ENCODE measurements around the gene CDKN2D.

CDKN2D gene

DNA sequence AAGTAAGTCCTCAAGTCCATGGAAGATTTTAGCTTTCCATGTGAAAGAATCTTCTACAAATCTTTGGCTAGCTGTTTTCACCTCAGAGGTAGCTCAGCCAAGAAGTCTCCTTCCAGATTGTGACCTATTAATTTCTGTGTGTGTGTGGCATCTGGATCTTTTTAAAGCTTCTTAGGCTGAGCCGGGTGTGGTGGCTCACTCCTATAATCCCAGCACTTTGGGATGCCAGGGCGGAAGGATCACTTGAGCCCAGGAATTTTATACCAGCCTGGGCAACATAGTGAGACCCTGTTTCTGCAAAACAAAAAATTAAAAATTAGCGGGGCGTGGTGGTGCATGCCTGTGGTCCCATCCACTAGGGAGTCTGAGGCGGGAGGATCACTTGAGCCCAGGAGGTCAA, 43.1 kb upstream of the CDKN2D start:
- no CpG with 5 or more reads among the region's 5 CpGs for WGBS (ENCODE audit: extremely low coverage, insufficient coverage, insufficient read length)
- H3K4me3 ChIP-seq (ENCODE audit: low read depth, low read length): no peak overlapping the region

DNA sequence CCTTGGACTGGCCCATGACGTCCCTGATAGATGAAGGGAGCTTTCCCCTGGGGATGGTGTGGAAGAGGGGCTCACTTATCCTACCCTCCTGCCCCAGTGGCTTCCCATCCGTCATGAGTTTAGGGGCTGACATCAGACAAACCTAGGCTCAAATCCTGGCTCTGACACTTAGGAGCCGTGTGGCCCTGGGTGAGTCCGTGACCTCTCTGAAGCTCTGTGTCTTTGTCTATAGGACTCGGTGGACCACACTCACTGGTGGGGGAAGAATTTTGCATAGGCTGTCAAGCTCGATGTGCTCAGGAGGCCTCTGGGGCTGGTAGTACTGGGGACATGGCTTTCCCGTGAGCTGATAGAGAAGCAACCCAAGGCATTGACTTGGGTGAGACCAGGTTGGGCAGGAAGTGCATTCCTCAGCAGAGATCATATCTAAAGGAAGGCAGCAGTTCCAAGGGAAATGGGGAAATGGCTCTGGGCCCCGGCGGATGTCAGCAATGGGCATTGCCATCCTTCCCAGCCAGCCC, 35.7 kb upstream of the CDKN2D start:
- H2BK120ac ChIP-seq (ENCODE audit: insufficient read depth, low read length, poor library complexity): peak overlapping the region; percentile 68
- peak overlapping the region; percentile 54 for H3K18ac ChIP-seq (ENCODE audit: low read length)
- peaks cover 20% of the 10 kb centered on the region for H3K79me1 ChIP-seq (ENCODE audit: low read length)
- H3K27ac ChIP-seq (ENCODE audit: low read depth, low read length): peak overlapping the region; percentile 41
- no peak overlapping the region for H3K23ac ChIP-seq (ENCODE audit: low read length)
- H4K91ac ChIP-seq (ENCODE audit: low read depth, low read length): peak overlapping the region; percentile 20
- peak overlapping the region; percentile 18 for H2BK5ac ChIP-seq (ENCODE audit: low read depth, low read length, poor library complexity)
- H3K14ac ChIP-seq (ENCODE audit: low read length): peak overlapping the region; percentile 6
- H3K4me3 ChIP-seq (ENCODE audit: low read depth, low read length): no peak overlapping the region
- H2AFZ ChIP-seq (ENCODE audit: insufficient read depth, low read length, poor library complexity): peak overlapping the region; percentile 21
- H2BK12ac ChIP-seq (ENCODE audit: low read length): peak overlapping the region; percentile 6
- H3K36me3 ChIP-seq (ENCODE audit: control insufficient read depth in 1 of 2, insufficient read depth in 2 of 2, low read length in 2 of 2): peaks cover 2 to 5% of the 10 kb centered on the region in 2 experiments
- peak overlapping the region; percentile 24 for H3K4ac ChIP-seq (ENCODE audit: low read depth, low read length)
- no CpG with 5 or more reads among the region's 9 CpGs for WGBS (ENCODE audit: extremely low coverage, insufficient coverage, insufficient read length)
- H3K4me2 ChIP-seq (ENCODE audit: low read length): no peak overlapping the region
- no peaks in the 10 kb centered on the region for H3K9me3 ChIP-seq (ENCODE audit: insufficient read depth, low read depth, low read length)
- no peaks in the 10 kb centered on the region for H3K27me3 ChIP-seq (ENCODE audit: insufficient read depth, low read length)
- H4K8ac ChIP-seq (ENCODE audit: low read depth, low read length): no peak overlapping the region
- H3K4me1 ChIP-seq (ENCODE audit: control insufficient read depth in 1 of 2, insufficient read depth in 2 of 2, low read length in 2 of 2): peaks cover 20 to 25% of the 10 kb centered on the region in 2 experiments
- no peak overlapping the region for H3K9ac ChIP-seq (ENCODE audit: low read length)
- H4K12ac ChIP-seq (ENCODE audit: low read depth, low read length): no peak overlapping the region
- peak in 1 of 2 donors; percentile 70 for DNase-seq
- H2AK5ac ChIP-seq (ENCODE audit: low read length): no peak overlapping the region
- peaks cover 9% of the 10 kb centered on the region for H3K79me2 ChIP-seq (ENCODE audit: control insufficient read depth, insufficient read depth, low read length, poor library complexity)

More for the DNA sequence above, 43.1 kb upstream of the CDKN2D start:
- peaks cover 4 to 6% of the 10 kb centered on the region in 2 experiments for H3K36me3 ChIP-seq (ENCODE audit: control insufficient read depth in 1 of 2, insufficient read depth in 2 of 2, low read length in 2 of 2)
- H4K91ac ChIP-seq (ENCODE audit: low read depth, low read length): no peak overlapping the region
- DNase-seq: no peak
- no peaks in the 10 kb centered on the region for H3K27me3 ChIP-seq (ENCODE audit: insufficient read depth, low read length)
- H3K9me3 ChIP-seq (ENCODE audit: insufficient read depth, low read depth, low read length): no peaks in the 10 kb centered on the region
- no peak overlapping the region for H2AFZ ChIP-seq (ENCODE audit: insufficient read depth, low read length, poor library complexity)
- no peak overlapping the region for H3K27ac ChIP-seq (ENCODE audit: low read depth, low read length)
- no peak overlapping the region for H4K8ac ChIP-seq (ENCODE audit: low read depth, low read length)
- peaks cover 0 to 1% of the 10 kb centered on the region in 2 experiments for H3K4me1 ChIP-seq (ENCODE audit: control insufficient read depth in 1 of 2, insufficient read depth in 2 of 2, low read length in 2 of 2)
- no peaks in the 10 kb centered on the region for H3K79me2 ChIP-seq (ENCODE audit: control insufficient read depth, insufficient read depth, low read length, poor library complexity)
- no peak overlapping the region for H4K12ac ChIP-seq (ENCODE audit: low read depth, low read length)
- no peaks in the 10 kb centered on the region for H3K79me1 ChIP-seq (ENCODE audit: low read length)
- no peak overlapping the region for H2BK120ac ChIP-seq (ENCODE audit: insufficient read depth, low read length, poor library complexity)
- H2BK12ac ChIP-seq (ENCODE audit: low read length): no peak overlapping the region
- no peak overlapping the region for H3K23ac ChIP-seq (ENCODE audit: low read length)
- H2BK5ac ChIP-seq (ENCODE audit: low read depth, low read length, poor library complexity): no peak overlapping the region
- no peak overlapping the region for H3K14ac ChIP-seq (ENCODE audit: low read length)
- H3K18ac ChIP-seq (ENCODE audit: low read length): no peak overlapping the region
- no peak overlapping the region for H3K4ac ChIP-seq (ENCODE audit: low read depth, low read length)
- no peak overlapping the region for H3K4me2 ChIP-seq (ENCODE audit: low read length)
- no peak overlapping the region for H2AK5ac ChIP-seq (ENCODE audit: low read length)
- H3K9ac ChIP-seq (ENCODE audit: low read length): no peak overlapping the region

DNA sequence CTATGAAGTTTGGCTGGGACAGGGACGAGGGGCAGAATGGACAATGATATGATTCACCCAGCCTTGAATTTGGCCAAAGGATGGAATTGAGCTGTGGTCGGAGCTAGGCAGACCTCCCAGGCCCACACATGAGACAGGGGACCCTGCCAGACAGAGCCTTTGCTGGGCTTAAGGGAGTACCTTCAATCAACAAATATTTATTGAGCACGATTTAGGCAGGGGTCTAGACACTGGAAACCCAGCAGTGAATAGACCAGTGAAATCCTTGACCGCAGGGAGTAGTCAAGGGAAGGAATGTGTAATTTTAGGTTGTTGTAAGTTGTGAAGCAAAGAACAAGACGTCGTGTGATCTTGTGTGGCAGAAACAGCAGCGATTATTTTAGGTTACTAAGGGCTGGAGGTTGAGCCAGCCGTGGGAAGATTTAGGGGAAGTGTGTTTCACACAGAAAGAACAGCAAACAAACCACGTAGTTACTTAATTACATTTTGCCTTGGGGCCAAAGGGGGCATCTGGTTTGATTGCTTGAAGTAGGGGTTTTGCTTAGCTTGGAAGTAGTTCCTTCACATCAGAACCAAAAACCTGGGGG, 35.2 kb upstream of the CDKN2D start:
- peak overlapping the region; percentile 96 for H2AK5ac ChIP-seq (ENCODE audit: low read length)
- peak overlapping the region; percentile 89 for H3K14ac ChIP-seq (ENCODE audit: low read length)
- H2BK120ac ChIP-seq (ENCODE audit: insufficient read depth, low read length, poor library complexity): peak overlapping the region; percentile 83
- peak overlapping the region; percentile 46 for H2BK12ac ChIP-seq (ENCODE audit: low read length)
- peak overlapping the region; percentile 77 for H3K4ac ChIP-seq (ENCODE audit: low read depth, low read length)
- H3K23ac ChIP-seq (ENCODE audit: low read length): no peak overlapping the region
- peaks cover 2 to 5% of the 10 kb centered on the region in 2 experiments for H3K36me3 ChIP-seq (ENCODE audit: control insufficient read depth in 1 of 2, insufficient read depth in 2 of 2, low read length in 2 of 2)
- no peaks in the 10 kb centered on the region for H3K9me3 ChIP-seq (ENCODE audit: insufficient read depth, low read depth, low read length)
- H3K27ac ChIP-seq (ENCODE audit: low read depth, low read length): peak overlapping the region; percentile 54
- H3K9ac ChIP-seq (ENCODE audit: low read length): no peak overlapping the region
- no peak overlapping the region for H4K12ac ChIP-seq (ENCODE audit: low read depth, low read length)
- peaks cover 20 to 25% of the 10 kb centered on the region in 2 experiments for H3K4me1 ChIP-seq (ENCODE audit: control insufficient read depth in 1 of 2, insufficient read depth in 2 of 2, low read length in 2 of 2)
- peak overlapping the region; percentile 74 for H4K8ac ChIP-seq (ENCODE audit: low read depth, low read length)
- no CpG with 5 or more reads among the region's 9 CpGs for WGBS (ENCODE audit: extremely low coverage, insufficient coverage, insufficient read length)
- H2AFZ ChIP-seq (ENCODE audit: insufficient read depth, low read length, poor library complexity): no peak overlapping the region
- peak overlapping the region; percentile 85 for H3K4me2 ChIP-seq (ENCODE audit: low read length)
- H2BK5ac ChIP-seq (ENCODE audit: low read depth, low read length, poor library complexity): peak overlapping the region; percentile 70
- peak overlapping the region; percentile 90 for H4K91ac ChIP-seq (ENCODE audit: low read depth, low read length)
- peaks cover 9% of the 10 kb centered on the region for H3K79me2 ChIP-seq (ENCODE audit: control insufficient read depth, insufficient read depth, low read length, poor library complexity)
- DNase-seq: peak in 1 of 2 donors; percentile 48
- peak overlapping the region; percentile 88 for H3K18ac ChIP-seq (ENCODE audit: low read length)
- H3K27me3 ChIP-seq (ENCODE audit: insufficient read depth, low read length): no peaks in the 10 kb centered on the region
- peaks cover 20% of the 10 kb centered on the region for H3K79me1 ChIP-seq (ENCODE audit: low read length)
- H3K4me3 ChIP-seq (ENCODE audit: low read depth, low read length): no peak overlapping the region

DNA sequence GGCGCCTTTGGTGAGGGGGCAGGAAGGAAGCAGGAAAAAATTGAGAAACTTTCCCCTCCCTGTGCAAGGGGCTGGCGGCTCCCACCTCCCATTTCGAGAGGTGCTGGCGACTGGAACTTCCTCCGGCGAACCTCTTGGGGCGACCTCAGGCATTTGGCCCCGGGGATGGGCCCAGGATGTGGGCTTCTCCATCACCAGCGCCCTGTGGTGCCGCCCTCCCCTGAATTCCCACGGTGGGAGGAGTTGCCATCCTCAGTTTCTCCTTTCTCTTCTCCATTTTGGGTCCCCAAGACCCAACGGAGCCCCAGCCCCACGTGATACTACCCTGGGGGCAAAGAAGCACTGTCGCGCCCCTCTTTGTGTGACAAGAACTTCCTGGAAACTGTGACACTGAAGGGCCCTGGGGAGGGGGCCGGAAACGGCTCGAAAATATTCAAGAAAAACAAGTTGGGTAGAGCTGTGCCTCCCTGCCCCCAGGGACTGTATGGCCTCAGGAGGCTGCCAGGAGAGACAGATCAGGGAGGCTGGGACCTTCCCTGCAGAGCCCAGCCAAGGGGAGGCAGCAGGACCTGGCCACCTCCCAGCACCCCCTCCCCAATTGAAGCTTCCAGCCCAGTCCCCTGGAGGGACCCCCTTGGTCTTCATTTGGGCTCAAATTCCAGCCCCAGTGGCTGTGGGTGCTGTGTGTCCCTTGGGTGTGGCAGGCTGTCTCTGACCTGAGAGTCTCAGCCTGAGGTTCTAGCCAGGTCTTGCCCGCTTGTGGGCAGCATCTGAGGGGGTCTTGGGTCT, 34.5 kb upstream of the CDKN2D start:
- H3K18ac ChIP-seq (ENCODE audit: low read length): peak overlapping the region; percentile 96

More for the DNA sequence above, 34.5 kb upstream of the CDKN2D start:
- Histone ChIP-seq H3K23ac (ENCODE audit: low read length) (no peak overlapping the region), H2BK12ac (ENCODE audit: low read length) (peak overlapping the region; percentile 46), H3K27me3 (ENCODE audit: insufficient read depth, low read length) (no peaks in the 10 kb centered on the region), H3K4me1 (ENCODE audit: control insufficient read depth in 1 of 2, insufficient read depth in 2 of 2, low read length in 2 of 2) (peaks cover 20 to 25% of the 10 kb centered on the region in 2 experiments), H2AK5ac (ENCODE audit: low read length) (peak overlapping the region; percentile 96), H3K79me2 (ENCODE audit: control insufficient read depth, insufficient read depth, low read length, poor library complexity) (peaks cover 9% of the 10 kb centered on the region), H3K9ac (ENCODE audit: low read length) (peak overlapping the region; percentile 57), H3K36me3 (ENCODE audit: control insufficient read depth in 1 of 2, insufficient read depth in 2 of 2, low read length in 2 of 2) (peaks cover 2 to 5% of the 10 kb centered on the region in 2 experiments), H2BK120ac (ENCODE audit: insufficient read depth, low read length, poor library complexity) (peak overlapping the region; percentile 83), H4K12ac (ENCODE audit: low read depth, low read length) (peak overlapping the region; percentile 80), H3K79me1 (ENCODE audit: low read length) (peaks cover 20% of the 10 kb centered on the region), H3K27ac (ENCODE audit: low read depth, low read length) (peak overlapping the region; percentile 54), H4K8ac (ENCODE audit: low read depth, low read length) (peak overlapping the region; percentile 74), H3K4ac (ENCODE audit: low read depth, low read length) (peak overlapping the region; percentile 77), H3K9me3 (ENCODE audit: insufficient read depth, low read depth, low read length) (no peaks in the 10 kb centered on the region), H3K4me2 (ENCODE audit: low read length) (peak overlapping the region; percentile 85), H2AFZ (ENCODE audit: insufficient read depth, low read length, poor library complexity) (peak overlapping the region; percentile 64), H3K4me3 (ENCODE audit: low read depth, low read length) (peak overlapping the region; percentile 92), H3K14ac (ENCODE audit: low read length) (peak overlapping the region; percentile 89), H4K91ac (ENCODE audit: low read depth, low read length) (peak overlapping the region; percentile 90), H2BK5ac (ENCODE audit: low read depth, low read length, poor library complexity) (peak overlapping the region; percentile 70)
- peak; percentile 91 to 95 for DNase-seq
- no CpG with 5 or more reads among the region's 19 CpGs for WGBS (ENCODE audit: extremely low coverage, insufficient coverage, insufficient read length)

Measured in trophoblast cell (in vitro differentiated cells and primary cell).